Stimulated activated naive CD8-positive, alpha-beta T cell treated with anti-CD3 and anti-CD28 coated beads, Interleukin-15, Interleukin-2, amounts not matched to agents 100 U/mL and 50 U/mL, for 24 hours (primary cell): ENCODE results near the gene HMX3.
A peak's percentile ranks its signal among the peaks of the same experiment; 100 is the strongest.

Experiments used
- ATAC-seq: fragments of 150-1000 bp; cut with Tn5 transposase; one replicate; pipeline ENCODE4 v1.10.0; 2021
- DNase-seq: peaks from one replicate; pipeline ENCODE4 v3.0.0; 2021

HMX3 gene

DNA sequence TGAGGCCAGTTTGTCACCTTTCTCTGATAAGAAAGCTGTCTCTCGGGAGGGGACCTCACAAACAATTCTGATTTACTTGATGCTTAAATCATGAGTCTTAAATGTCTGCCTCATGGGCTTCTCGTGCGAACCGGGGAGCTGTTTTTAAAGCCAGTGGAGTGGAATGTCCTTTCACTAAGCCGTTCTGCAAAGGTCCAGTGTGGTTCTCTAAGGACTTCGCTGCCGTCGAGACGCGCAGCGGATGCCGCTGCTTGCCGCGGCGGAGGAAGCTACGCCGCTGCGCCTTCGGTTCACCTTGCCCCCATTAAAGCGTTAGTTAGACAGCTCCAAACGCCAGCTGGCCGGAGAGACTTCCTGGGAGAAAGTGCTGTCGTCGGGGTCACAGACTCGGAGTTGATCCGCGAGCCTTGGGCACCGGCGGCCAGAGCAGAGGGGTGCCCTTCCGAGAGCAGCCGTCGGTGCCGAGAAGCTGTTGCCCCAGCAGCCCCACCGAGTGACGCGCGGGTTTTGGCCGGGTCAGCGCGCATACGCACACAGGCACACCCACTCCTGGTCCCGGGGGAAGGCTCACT lies 1.3 kb upstream of the HMX3 start:
- ATAC-seq (no peak), DNase-seq (peak; percentile 15)

DNA sequence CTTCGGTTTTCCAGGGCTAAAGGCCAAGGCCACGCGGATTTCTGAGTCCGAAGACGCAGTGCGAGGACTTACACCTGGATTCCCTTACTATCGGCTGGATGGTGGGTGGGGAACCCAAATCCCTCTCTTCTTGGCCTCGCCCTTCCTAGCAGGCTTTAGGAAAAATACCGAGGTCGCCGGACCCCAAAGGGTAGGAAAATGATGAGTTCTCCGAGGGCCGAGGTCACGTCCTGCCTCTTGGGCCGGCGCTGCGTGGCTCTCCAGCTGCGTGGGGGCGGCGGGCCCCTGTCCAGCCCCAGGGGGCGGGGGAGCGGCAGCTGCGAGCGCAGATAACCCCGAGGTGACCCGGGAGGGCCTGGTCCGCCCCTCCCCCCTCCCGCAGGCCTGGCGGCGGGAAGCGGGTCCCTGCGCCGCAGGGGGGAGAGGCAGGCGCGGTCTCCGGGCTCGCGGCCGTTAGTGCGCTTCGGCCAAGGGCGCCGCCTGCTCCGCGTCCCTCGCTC lies 805 bp upstream of the HMX3 start:
- ATAC-seq: no peak
- no peak for DNase-seq

DNA sequence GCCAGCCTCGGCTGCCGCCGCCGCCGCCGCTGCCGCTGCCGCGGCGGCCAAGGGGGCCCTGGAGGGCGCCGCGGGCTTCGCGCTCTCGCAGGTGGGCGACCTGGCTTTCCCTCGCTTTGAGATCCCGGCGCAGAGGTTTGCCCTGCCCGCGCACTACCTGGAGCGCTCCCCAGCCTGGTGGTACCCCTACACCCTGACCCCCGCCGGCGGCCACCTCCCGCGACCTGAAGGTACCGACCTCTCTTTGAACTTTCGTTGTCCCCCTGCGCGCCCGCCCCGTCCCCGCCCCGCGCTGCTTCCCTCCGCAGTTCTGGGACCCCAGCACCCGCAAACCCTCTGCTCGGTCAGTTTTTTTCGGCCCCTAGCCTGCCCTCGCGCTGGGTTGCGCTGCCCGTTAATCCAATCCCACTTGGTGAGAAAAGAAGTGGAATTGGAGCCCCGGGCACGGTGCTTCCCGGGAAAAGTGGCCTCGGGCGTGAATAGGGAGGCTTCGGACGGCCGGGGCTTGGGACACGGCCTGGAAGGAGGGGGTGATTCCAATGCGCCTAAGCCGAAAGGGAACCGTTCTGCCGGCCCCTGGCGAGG lies 543 bp downstream of the HMX3 start:
- ATAC-seq (no peak), DNase-seq (peak; percentile 18)

DNA sequence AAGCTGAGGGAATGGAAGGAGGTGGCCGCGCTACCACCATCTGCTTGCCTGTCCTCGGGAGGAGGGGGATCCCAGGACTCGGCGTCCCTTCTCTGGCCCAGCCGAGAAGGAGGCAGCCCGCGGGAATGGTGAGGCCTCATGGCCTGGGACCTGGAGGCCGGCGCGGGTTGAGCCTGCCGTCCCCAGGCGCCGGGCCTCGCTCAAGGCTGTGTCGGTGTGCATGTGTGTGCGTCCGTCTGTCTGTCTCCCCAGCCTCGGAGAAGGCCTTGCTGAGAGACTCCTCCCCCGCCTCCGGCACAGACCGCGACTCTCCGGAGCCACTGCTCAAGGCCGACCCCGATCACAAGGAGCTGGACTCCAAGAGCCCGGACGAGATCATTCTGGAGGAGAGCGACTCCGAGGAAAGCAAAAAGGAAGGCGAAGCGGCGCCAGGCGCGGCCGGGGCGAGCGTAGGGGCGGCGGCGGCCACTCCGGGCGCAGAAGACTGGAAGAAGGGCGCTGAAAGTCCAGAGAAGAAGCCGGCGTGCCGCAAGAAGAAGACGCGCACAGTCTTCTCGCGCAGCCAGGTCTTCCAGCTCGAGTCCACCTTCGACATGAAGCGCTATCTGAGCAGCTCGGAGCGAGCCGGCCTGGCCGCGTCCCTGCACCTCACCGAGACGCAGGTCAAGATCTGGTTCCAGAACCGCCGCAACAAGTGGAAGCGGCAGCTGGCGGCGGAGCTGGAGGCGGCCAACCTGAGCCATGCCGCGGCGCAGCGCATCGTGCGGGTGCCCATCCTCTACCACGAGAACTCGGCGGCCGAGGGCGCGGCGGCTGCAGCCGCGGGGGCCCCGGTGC lies 1.3 kb downstream of the HMX3 start:
- ATAC-seq (peak; percentile 15), DNase-seq (peak; percentile 42)

DNA sequence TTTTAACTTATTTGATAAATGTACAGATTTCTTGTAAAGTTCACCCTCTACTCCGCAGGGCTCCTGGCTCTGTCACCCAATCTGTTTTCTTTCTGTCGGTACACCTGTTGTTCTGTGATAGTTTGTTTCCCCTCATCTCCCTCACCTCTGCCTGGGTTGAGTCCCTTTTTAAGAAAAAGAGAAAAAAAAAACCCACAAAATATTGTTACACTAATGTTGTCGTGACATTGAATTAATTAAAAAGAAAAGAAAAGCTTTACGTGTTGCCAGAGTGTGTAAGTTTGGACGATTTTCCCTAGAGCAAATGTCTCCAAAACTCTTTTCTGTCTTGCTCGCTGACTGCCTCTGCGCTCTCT lies 3.4 kb downstream of the HMX3 start:
- ATAC-seq: no peak
- no peak for DNase-seq

DNA sequence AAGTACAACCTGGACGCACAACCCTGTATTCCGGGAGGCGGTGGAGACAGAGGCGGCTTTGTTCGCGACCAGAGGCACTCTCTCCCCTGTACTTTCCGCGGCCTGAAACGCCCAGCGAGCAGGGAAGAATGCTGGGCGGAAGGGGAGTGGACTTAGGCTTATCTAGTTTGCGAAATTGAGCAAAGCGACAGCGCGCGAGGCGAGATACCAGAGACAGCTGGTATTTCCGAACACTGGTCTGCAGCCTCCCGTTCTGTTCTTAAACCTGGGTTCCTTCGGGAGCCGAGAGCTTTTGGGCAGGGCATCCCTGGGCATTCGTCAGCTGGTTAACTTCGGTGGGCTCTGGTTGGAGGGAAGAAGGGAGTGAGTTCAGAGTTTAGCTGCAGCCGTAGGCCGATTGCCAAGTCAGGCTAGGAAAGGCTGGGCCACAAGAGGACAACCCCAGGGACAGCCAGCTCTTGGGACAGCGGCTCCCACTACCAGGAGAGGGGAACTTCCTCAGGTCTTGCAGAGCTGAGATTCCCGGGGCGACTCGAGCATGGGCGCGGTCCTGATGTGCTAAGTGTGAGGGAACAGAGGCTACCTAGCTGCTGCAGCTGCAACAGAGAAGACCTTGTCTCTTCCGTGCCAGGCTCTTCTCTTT lies 3.9 kb downstream of the HMX3 start:
- ATAC-seq (no peak), DNase-seq (peak; percentile 13)

DNA sequence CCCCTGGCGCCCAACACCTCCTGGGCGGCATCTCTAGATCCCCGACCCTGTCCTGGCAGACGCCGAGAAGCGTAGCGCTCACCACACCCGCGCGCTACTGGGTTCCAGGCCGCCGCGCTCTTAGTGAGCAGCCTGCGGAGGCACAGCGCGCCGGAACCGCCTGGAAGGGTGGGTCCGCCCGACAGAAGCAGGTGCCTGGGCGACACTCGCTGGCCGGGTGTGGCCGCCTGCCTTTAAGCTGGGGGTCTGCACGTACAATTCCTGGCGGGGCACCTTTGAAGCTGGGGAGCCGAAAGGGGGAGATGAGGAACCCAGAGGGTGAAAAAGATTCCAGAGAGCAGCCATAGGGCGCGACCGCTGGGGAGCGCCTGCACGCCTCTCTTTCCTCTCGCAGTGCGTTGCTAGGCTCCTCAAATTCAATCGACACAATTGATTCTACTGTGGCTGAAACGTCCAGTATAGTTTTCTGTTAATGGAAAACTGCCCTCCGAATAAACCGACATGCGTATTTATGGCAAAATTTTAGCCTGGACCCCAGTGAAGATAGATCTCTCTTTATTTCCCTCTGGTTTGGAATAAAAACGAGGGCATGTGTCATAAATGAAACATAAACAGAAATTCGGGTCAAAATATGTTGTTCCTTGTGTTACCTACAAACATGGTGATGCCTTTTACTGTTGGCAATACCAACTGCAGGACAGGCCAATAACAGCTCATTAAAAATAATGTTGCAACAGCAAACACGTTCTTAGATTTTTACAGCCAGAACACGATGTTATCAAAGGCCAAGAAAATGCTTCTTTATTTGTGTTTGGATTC lies 4.6 kb downstream of the HMX3 start:
- ATAC-seq: no peak
- peak; percentile 17 for DNase-seq

DNA sequence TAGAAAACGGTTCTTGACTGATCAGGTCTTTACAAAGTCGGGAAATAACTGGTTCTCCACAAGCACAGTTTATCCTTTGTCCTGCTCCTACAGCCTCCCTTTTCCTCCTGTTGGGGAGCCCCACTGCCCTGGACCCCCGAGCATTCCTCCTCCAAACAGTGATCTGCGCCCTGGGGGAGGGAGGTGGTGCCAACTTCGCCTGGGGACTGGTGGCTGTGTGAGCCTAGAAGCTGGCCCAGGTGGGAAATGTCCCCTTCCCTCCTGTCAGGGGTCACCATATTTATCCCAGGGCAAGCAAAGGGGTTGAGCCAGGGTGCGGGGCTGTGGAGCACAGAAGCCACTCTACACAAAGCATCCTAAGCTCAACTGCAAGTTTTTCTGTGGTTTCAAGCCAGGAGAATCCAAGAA lies 5.2 kb downstream of the HMX3 start:
- DNase-seq (no peak), ATAC-seq (no peak)

DNA sequence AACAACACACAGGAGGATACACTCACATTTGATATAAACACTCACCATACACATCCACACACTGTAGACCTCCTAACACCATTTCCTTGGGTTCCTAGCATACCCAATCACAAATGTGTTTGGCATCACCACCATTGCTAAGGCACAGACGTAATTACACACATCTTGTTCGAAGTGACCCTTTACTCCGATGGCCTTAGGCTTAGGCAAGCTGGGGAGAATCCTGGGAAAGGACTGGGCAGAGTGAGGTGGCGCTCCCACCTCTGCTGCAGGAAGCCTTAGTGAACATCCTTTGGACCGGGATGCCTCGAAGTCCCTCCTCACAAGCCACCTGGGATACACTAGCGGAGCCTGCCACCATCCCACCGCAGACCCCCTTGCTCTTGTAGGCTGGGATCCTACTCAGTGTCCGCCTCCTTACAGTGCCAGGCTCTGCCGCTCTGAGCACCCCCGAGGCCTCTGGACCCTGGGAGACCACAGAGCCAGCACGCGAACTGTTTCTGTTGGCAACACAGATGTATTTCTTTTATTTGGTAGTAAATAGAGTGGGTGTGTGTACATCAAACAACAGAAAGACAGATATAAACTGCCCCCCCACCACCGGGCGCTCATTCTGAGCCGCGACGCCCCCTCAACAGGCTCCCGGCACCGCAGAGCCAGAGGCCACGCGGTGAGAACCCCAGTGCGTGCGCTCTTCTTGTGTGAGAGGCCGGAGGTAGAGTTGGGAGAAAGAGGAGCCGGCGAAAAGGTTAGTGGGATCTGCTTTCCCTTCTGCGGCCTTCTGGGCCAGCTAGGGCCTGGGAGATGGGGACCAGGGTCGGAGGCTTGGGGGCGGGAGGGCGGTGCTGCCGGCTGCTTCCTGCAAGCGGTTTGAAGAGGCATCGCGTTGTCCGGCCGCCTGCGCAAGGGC lies 6.3 kb downstream of the HMX3 start:
- no peak for DNase-seq

DNA sequence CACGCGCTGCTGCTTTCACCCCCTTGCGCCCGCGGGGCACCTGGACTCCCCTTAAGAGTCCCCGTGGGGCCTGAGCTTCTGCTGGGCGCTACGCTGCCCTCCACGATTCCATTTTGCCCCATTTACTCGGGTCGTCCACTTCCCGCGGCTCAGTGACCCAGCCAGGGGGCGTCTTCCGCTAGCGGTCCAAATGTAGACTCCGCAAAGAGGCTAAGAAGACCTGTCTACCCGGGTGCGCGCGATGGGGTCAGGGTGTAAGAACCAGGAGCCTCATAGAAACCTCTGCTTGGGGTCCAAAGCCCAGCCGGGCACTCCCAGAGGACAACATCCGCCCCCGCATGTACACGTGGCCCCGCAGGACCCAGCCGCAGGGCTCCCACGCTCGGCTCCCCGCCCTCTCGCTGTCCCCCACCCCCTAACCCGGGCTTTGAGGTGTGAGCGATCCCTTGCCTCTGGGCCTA lies 7.0 kb downstream of the HMX3 start:
- ATAC-seq: no peak
- DNase-seq: no peak

More for the DNA sequence above, 6.3 kb downstream of the HMX3 start:
- ATAC-seq: no peak

DNA sequence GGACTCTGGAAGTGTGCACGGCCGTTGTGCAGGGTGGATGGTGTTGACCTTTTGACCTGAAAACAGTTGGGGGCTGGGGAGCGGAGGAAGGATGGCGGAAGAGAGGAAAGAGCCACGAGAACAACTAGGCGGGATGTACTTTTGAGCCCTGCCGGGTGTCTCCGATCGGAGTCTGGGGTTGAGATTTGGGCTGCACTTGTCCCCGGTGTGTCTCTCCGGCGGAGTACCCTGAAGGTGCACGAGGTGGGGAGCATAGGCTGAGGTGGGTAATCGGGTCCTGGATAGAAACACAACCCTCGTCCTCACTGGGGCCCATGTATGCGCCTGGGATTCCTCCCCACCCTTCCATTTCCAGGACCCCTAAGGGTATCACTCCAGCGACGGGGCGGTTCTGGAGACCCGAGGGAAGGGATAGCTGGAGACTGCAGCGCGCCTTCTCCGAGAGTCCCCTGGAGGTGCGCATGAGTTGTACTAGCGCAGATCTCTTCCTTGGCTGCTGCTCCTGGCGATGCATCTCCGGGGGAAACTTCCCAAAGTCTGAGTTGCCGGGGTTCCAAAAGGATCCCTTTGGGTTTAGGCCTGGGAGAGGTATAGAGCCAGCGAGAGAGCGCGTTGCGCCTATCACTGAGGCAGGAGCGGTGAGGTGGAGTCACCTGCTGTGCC lies 7.5 kb downstream of the HMX3 start:
- ATAC-seq: no peak
- peak; percentile 14 for DNase-seq

DNA sequence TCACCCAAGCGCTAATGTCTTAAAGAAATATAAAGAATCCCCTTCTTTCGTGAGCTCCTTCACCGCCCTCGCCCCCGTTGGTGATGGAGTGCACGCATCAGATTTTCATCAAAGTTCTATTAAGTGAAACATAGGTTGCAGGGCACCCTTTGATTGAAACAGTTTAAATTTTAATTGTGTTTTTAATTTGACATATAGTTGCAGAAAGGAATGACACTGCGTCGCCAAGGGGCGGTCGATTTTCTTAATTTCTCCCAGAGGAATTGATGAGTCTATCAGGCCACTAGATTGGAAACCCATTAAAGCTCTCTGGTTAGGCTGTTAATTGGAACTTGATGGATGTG lies 8.0 kb downstream of the HMX3 start:
- DNase-seq: no peak

DNA sequence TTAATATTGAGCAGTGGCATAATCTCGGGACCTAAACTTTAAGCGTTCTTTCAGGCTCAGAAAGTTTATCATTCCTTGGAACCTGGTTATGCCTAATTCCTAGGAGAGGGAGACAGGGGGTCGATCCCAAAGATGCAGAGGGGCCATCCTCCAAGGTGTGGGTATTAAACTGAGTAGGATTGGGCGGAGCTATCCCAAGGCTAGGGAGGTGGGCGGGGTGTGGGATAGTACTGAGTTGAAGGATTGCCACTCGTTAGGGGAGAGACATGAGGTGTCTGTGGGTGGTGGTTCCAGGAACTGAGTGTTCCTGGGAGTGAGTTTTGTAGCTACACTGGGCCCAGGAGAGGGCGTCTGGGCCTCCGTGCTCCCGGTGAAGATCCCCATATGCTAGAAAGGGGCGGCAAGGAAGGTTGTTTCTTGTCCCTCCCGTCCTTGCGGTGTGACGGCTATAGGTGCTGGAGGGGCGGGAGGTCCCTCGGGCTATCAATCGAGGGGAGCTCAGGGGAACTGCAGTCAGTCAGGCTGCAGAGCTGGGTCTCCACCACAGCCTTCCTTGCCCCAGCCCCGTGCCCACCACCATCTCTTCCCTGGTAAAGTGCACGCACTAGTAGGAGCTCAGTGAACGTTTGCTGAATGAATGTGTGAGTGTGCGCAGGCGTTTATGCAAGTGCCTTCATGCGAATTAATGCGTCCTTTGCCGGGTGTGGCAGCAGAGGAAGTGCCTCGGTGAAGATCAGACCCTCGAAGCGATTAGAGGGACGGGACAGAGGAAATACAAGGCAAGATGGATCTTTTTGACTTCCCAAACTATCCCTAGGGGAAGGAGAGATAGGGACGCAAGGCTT lies 9.1 kb downstream of the HMX3 start:
- no peak for ATAC-seq

More for the DNA sequence above, 8.0 kb downstream of the HMX3 start:
- no peak for ATAC-seq

DNA sequence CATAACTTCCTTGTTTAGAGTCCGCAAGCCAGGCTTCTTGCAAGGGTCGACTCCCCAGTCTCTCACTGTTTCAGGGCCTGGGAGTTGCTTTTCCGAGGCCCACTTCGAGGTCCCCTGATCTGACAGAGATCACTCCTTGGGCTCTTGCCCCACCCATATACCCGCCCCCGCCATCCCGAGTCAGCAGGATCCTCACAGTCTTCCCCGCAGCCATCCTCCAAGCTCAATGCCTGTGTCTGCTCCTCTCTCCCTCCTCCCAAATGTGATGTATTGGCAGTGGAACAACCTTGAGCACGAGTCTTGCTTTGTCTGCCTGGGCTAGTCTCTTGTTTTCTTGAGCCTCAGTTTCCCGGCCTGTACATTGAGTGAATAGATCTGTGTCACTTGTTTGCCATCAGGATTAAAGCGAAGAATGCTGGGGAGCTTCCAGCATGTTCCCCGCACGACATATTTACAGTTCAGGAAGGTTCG lies 9.8 kb downstream of the HMX3 start:
- ATAC-seq: no peak
- DNase-seq: no peak

More for the DNA sequence above, 9.1 kb downstream of the HMX3 start:
- no peak for DNase-seq

DNA sequence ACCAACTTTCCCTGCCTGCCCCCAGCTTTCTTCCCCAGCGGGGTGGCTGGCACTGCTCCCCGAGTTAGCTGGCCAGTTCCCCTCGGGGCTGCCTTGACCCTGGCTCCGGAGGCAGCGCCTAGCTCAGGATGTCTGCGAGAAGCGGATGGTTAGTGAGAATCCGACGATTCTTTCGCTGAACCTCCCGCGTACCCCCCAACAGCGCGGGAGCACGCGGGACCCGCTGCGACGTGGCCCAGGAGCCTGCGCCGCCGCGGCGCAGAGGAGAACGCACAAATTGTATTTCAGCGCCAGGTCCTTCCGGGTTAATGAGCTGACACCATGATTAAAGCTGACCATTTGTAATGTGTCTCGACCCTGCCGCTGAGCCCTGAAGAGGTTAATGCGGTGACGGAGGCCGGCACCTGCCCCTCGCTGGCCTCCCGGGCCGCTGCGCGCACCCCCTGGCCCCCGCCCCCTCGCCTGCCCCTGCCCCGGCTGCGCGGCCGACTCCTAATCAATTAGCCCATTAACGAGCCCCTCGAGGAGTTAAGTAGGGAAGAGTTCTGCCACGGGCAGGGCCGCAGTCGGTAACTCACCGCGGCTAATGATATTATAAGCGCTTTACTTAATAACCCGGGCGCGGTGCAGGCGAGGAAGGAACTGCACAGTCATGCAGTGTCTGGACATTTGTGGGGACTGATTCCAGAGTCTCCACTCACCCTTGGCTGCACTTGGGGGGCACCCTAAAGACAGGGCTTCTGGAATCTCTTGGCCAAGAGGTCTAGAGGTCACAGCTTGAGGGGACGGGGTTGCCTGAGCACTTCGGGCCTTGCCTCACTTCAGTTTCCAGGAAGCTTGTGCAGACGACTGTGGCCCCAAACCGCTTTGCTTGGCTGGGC lies 10.5 kb downstream of the HMX3 start:
- DNase-seq (no peak), ATAC-seq (no peak)

DNA sequence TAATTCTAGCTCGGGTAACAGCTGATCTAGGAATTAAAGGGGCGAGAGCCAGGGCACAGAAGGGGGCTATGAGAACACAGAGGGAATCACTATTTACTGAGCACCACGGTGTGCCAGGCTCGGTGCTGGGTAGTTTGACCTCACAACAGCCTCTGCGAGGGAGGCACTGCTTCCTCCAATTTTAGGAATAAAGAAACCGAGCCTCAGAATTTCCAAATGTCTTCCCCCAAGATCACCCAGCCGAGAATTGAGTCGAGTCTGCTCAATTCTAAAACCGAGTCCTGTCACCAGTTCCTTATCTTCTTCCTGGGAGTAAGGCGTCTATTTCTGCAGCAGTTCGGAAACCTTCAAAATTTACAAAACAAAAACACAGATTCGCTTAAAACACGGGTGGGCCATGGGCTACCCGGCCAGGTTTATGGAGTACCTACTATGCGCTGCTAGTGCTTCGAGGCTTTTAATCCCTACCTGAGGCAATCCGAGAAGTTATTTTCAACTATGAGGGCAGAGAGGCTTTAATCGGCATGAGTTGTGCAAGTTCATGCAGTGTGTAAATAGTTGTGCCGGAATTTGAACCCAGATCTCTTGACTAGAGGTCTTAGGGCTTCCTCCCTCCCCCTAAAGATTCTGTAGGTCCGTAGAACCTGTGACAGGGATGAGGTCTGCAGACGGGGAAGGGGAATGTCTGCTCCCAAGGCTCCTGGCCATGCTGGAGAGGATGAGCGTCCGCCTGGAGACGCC lies 11.3 kb downstream of the HMX3 start:
- ATAC-seq (no peak), DNase-seq (no peak)

DNA sequence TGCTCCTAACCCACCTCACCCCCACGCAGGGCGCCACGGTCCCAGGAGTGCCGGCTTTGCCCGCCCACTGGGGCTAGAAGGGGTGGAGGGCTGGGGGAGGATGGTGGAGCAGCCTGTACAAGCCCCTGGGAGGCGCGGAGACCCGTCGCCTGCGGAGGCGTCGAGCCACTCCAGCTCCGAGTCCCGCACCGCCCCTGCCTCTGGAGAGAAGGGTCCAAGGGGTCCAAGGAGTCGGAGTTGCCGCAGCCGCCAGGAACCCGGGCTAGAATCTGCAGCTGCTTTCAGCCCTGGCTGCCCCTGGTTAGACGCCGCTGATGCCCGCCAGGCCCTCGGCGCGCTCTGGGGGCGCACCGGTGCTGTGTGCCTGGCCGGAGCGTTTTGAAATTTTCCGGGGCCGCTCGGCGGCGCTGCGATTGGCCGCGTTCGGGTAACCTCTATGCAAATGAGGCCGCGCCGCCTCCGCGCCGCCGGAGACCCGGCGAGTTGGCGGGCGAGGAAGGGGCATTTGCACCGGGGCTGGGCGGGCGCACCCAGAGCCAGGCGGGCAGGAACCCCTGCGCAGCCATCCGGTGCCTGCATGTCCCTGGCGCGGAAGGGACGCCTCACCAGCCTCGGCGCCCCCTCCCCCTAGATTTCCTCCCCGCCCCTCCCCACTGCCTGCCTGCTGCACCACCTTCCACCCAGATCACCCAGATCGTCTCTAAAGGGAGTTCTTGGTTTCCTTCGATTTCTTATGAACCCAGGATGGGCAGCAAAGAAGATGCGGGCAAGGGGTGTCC lies 12.1 kb downstream of the HMX3 start, which contains the start of gene HMX2:
TSS of gene HMX2 (plus strand) at position 502 of the 779 bp plus-strand sequence. CDS start at position 745, 243 bp downstream.
- no peak for ATAC-seq
- DNase-seq: peak; percentile 65
